ENCODE measurements around the gene ARRB2. TPM values are rescaled to one million over a fixed set of nuclear protein-coding genes. Genes with fewer than 3 reads are reported as not detected.
"Not testable (repeated sequence)": the region's sequence is repeated elsewhere in the genome, so short reads cannot be mapped to it uniquely, and the experiment has no call there.

The ARRB2 gene
- total and polyA plus RNA-seq, 2 experiments from 2014 or later, result 3.7 to 4.1 TPM

- Histone ChIP-seq H3F3A (ENCODE audit: insufficient read depth) (no peaks in the 10 kb centered on the region), H3K4me3 (no peak overlapping the region), H3K36me3 (ENCODE audit: low read depth) (no peaks in the 10 kb centered on the region; the same call in 1 of the 2 replicates), H3K9ac (no peak overlapping the region), H3K9me2 (ENCODE audit: insufficient read depth) (no peaks in the 10 kb centered on the region), H3K9me3 (ENCODE audit: low read depth) (no peaks in the 10 kb centered on the region), H2AFZ (no peak overlapping the region), H3K4me1 (ENCODE audit: insufficient read depth) (no peaks in the 10 kb centered on the region), H3K27me3 (replicated peaks; ENCODE audit: insufficient read depth) (no peaks in the 10 kb centered on the region), H3K4me2 (ENCODE audit: unreplicated experiment) (no peak overlapping the region), H4K20me1 (ENCODE audit: insufficient read depth) (no peaks in the 10 kb centered on the region; the same call in 1 of the 2 replicates), H3K27ac (no peak overlapping the region), H3K79me2 (ENCODE audit: insufficient read depth) (peaks cover 65% of the 10 kb centered on the region)
- WGBS, 2 experiments (ENCODE audit: low coverage in 1 of 2, low lambda C conversion rate in 2 of 2, missing lambda C conversion rate in 2 of 2), result 94 to 97% methylated on average over 2 of the region's 2 CpGs
- in situ Hi-C loops (cut with MboI), result no loop called here
- no peak for DNase-seq
- TF ChIP-seq EZH2 (IDR thresholded peaks at IDR 0.05; ENCODE audit: insufficient read depth, poor library complexity, severe bottlenecking), result no peak
- no peak for TF ChIP-seq EZH2phosphoT487 (IDR thresholded peaks at IDR 0.05; ENCODE audit: insufficient read depth, low read depth)
Measured at GRCh38 chr17:4690745-4691144, 19.7 kb upstream of the ARRB2 start.

GRCh38 chr17:4691686-4692085 is 18.7 kb upstream of the ARRB2 start:
- no peak for DNase-seq
- H3K4me1 ChIP-seq (ENCODE audit: insufficient read depth), result no peaks in the 10 kb centered on the region
- H3K9me3 ChIP-seq (ENCODE audit: low read depth), result no peaks in the 10 kb centered on the region
- no peaks in the 10 kb centered on the region for H3K27me3 ChIP-seq (replicated peaks; ENCODE audit: insufficient read depth)
- in situ Hi-C loops (cut with MboI), result no loop called here
- no peak overlapping the region for H2AFZ ChIP-seq
- TF ChIP-seq EZH2phosphoT487 (IDR thresholded peaks at IDR 0.05; ENCODE audit: insufficient read depth, low read depth) (no peak), EZH2 (IDR thresholded peaks at IDR 0.05; ENCODE audit: insufficient read depth, poor library complexity, severe bottlenecking) (no peak)
- H3K27ac ChIP-seq, result no peak overlapping the region
- H3K9ac ChIP-seq, result no peak overlapping the region
- no peaks in the 10 kb centered on the region; the same call in 1 of the 2 replicates for H3K36me3 ChIP-seq (ENCODE audit: low read depth)
- H3K79me2 ChIP-seq (ENCODE audit: insufficient read depth), result peaks cover 74% of the 10 kb centered on the region
- H3K4me3 ChIP-seq, result no peak overlapping the region
- H4K20me1 ChIP-seq (ENCODE audit: insufficient read depth), result no peaks in the 10 kb centered on the region; the same call in 1 of the 2 replicates
- H3K4me2 ChIP-seq (ENCODE audit: unreplicated experiment), result no peak overlapping the region
- no peaks in the 10 kb centered on the region for H3K9me2 ChIP-seq (ENCODE audit: insufficient read depth)
- no peaks in the 10 kb centered on the region for H3F3A ChIP-seq (ENCODE audit: insufficient read depth)
- 94% methylated on average over 8 of the region's 8 CpGs for WGBS, 2 experiments (ENCODE audit: low coverage in 1 of 2, low lambda C conversion rate in 2 of 2, missing lambda C conversion rate in 2 of 2)

- Histone ChIP-seq H2AFZ (no peak overlapping the region), H3K36me3 (ENCODE audit: low read depth) (no peaks in the 10 kb centered on the region; the same call in 1 of the 2 replicates), H3K9me3 (ENCODE audit: low read depth) (no peaks in the 10 kb centered on the region), H3K4me1 (ENCODE audit: insufficient read depth) (no peaks in the 10 kb centered on the region), H4K20me1 (ENCODE audit: insufficient read depth) (no peaks in the 10 kb centered on the region; the same call in 1 of the 2 replicates), H3K4me2 (ENCODE audit: unreplicated experiment) (no peak overlapping the region), H3F3A (ENCODE audit: insufficient read depth) (no peaks in the 10 kb centered on the region), H3K9me2 (ENCODE audit: insufficient read depth) (no peaks in the 10 kb centered on the region), H3K79me2 (ENCODE audit: insufficient read depth) (peaks cover 77% of the 10 kb centered on the region), H3K9ac (no peak overlapping the region), H3K4me3 (no peak overlapping the region), H3K27ac (no peak overlapping the region), H3K27me3 (replicated peaks; ENCODE audit: insufficient read depth) (no peaks in the 10 kb centered on the region)
- 86 to 87% methylated on average over 9 of the region's 9 CpGs for WGBS, 2 experiments (ENCODE audit: low coverage in 1 of 2, low lambda C conversion rate in 2 of 2, missing lambda C conversion rate in 2 of 2)
- in situ Hi-C loops (cut with MboI), result no loop called here
- DNase-seq, result no peak
- TF ChIP-seq EZH2phosphoT487 (IDR thresholded peaks at IDR 0.05; ENCODE audit: insufficient read depth, low read depth), result no peak
- no peak for TF ChIP-seq EZH2 (IDR thresholded peaks at IDR 0.05; ENCODE audit: insufficient read depth, poor library complexity, severe bottlenecking)
Measured at GRCh38 chr17:4693416-4693815, 17.0 kb upstream of the ARRB2 start.

GRCh38 chr17:4696437-4696805 is 14.0 kb upstream of the ARRB2 start:
- TF ChIP-seq EZH2phosphoT487 (IDR thresholded peaks at IDR 0.05; ENCODE audit: insufficient read depth, low read depth) (no peak), EZH2 (IDR thresholded peaks at IDR 0.05; ENCODE audit: insufficient read depth, poor library complexity, severe bottlenecking) (no peak)
- no peak overlapping the region for H3K4me2 ChIP-seq (ENCODE audit: unreplicated experiment)
- H3K27me3 ChIP-seq (replicated peaks; ENCODE audit: insufficient read depth), result no peaks in the 10 kb centered on the region
- no peak overlapping the region for H3K4me3 ChIP-seq
- no peaks in the 10 kb centered on the region; the same call in 1 of the 2 replicates for H3F3A ChIP-seq (ENCODE audit: insufficient read depth)
- no peaks in the 10 kb centered on the region for H3K9me3 ChIP-seq (ENCODE audit: low read depth)
- in situ Hi-C loops (cut with MboI), result no loop called here
- H2AFZ ChIP-seq, result no peak overlapping the region
- no peak overlapping the region for H3K27ac ChIP-seq
- peaks cover 86% of the 10 kb centered on the region for H3K79me2 ChIP-seq (ENCODE audit: insufficient read depth)
- no peaks in the 10 kb centered on the region for H3K36me3 ChIP-seq (ENCODE audit: low read depth)
- no peaks in the 10 kb centered on the region; the same call in 1 of the 2 replicates for H4K20me1 ChIP-seq (ENCODE audit: insufficient read depth)
- no peaks in the 10 kb centered on the region for H3K4me1 ChIP-seq (ENCODE audit: insufficient read depth)
- 84% methylated on average over 6 of the region's 6 CpGs for WGBS, 2 experiments (ENCODE audit: low coverage in 1 of 2, low lambda C conversion rate in 2 of 2, missing lambda C conversion rate in 2 of 2)
- no peak overlapping the region for H3K9ac ChIP-seq
- no peaks in the 10 kb centered on the region for H3K9me2 ChIP-seq (ENCODE audit: insufficient read depth)
- no peak for DNase-seq

- H2AFZ ChIP-seq; H3K4me2 ChIP-seq (ENCODE audit: unreplicated experiment); H3K9me3 ChIP-seq (ENCODE audit: low read depth); DNase-seq; in situ Hi-C loops (cut with MboI); H3K27ac ChIP-seq; H3K9me2 ChIP-seq (ENCODE audit: insufficient read depth); H3K36me3 ChIP-seq (ENCODE audit: low read depth); H3F3A ChIP-seq (ENCODE audit: insufficient read depth); H4K20me1 ChIP-seq (ENCODE audit: insufficient read depth); H3K27me3 ChIP-seq (replicated peaks; ENCODE audit: insufficient read depth); H3K9ac ChIP-seq; H3K4me3 ChIP-seq; H3K4me1 ChIP-seq (ENCODE audit: insufficient read depth): not testable (repeated sequence)
- H3K79me2 ChIP-seq (ENCODE audit: insufficient read depth), result peaks cover 96% of the 10 kb centered on the region
- WGBS, 2 experiments (ENCODE audit: low coverage in 1 of 2, low lambda C conversion rate in 2 of 2, missing lambda C conversion rate in 2 of 2), result 90 to 91% methylated on average over 13 of the region's 13 CpGs
Measured at GRCh38 chr17:4699401-4700056, 10.9 kb upstream of the ARRB2 start.
